SU-DHL-6 (cell line): ENCODE data around the gene KMT2D.

Source experiments
- H2AFZ ChIP-seq: fragments of 200-600 bp; sonication (generic); 2 replicates; pipeline ENCODE4 v1.6.1; 2014; ENCODE audit warnings: low read depth, mild to moderate bottlenecking, moderate library complexity, mixed read lengths, antibody characterized with exemption, low read length; ENCODE audit not compliant: severe bottlenecking
- H3F3A ChIP-seq: fragments of 200-600 bp; shearing (Covaris generic); 2 replicates; pipeline ENCODE4 v1.6.0; 2016; ENCODE audit warnings: antibody characterized with exemption, mild to moderate bottlenecking; ENCODE audit not compliant: insufficient read depth
- H3K27ac ChIP-seq: fragments of 200-600 bp; sonication (generic); 2 replicates; pipeline ENCODE4 v1.5.1; 2016; ENCODE audit warnings: low read depth, mild to moderate bottlenecking, low read length, moderate library complexity, mixed read lengths
- H3K27me3 ChIP-seq: fragments of 200-600 bp; sonication (generic), shearing (Covaris generic); 2 replicates; pipeline ENCODE4 v1.6.0; 2014; ENCODE audit warnings: mild to moderate bottlenecking, low read length
- H3K36me3 ChIP-seq: fragments of 200-600 bp; sonication (generic); 2 replicates; pipeline ENCODE4 v1.6.1; 2014; ENCODE audit warnings: mild to moderate bottlenecking, low read length, mixed read lengths
- H3K4me2 ChIP-seq: fragments of 300-600, 200-600 bp; shearing (Covaris generic), sonication (generic); 2 replicates; pipeline ENCODE4 v1.6.0; 2014; ENCODE audit warnings: low read length, low read depth, mild to moderate bottlenecking; ENCODE audit not compliant: poor library complexity, severe bottlenecking
- H3K4me3 ChIP-seq: fragments of 200-600 bp; sonication (generic); 2 replicates; pipeline ENCODE4 v1.5.1; 2014; ENCODE audit warnings: antibody characterized with exemption, low read length, mild to moderate bottlenecking, mixed read lengths; ENCODE audit not compliant: insufficient read depth, poor library complexity, severe bottlenecking
- H3K79me2 ChIP-seq: fragments of 200-600 bp; sonication (generic); 2 replicates; pipeline ENCODE4 v1.6.1; 2014; ENCODE audit warnings: mild to moderate bottlenecking, low read length, moderate library complexity; ENCODE audit not compliant: insufficient read depth
- H3K9ac ChIP-seq: fragments of 200-600 bp; sonication (generic); 2 replicates; pipeline ENCODE4 v1.7.0; 2014; ENCODE audit warnings: mild to moderate bottlenecking, low read length
- H3K9me2 ChIP-seq: fragments of 200-600 bp; sonication (generic); replicated peaks from 2 replicates; pipeline ENCODE4 v1.6.1; 2014; ENCODE audit warnings: low read length; ENCODE audit not compliant: insufficient read depth
- H3K9me3 ChIP-seq: fragments of 200-600 bp; sonication (generic); 2 replicates; pipeline ENCODE4 v1.6.1; 2014; ENCODE audit warnings: low read length, mixed read lengths; ENCODE audit not compliant: insufficient read depth
- H4K20me1 ChIP-seq: fragments of 200-600 bp; sonication (generic); 2 replicates; pipeline ENCODE4 v1.6.1; 2014; ENCODE audit warnings: low read depth, mild to moderate bottlenecking, antibody characterized with exemption, low read length, moderate library complexity, mixed read lengths
- CTCF ChIP-seq: fragments of 200-600 bp; sonication (generic); IDR thresholded peaks from one replicate; pipeline ENCODE4 v1.5.1; 2017; ENCODE audit warnings: antibody characterized with exemption, mild to moderate bottlenecking, low read length, moderate library complexity; ENCODE audit not compliant: insufficient read depth, poor library complexity, severe bottlenecking
- EZH2phosphoT487 ChIP-seq: fragments of 200-600 bp; sonication (generic), shearing (Covaris generic); conservative IDR thresholded peaks from 2 replicates; pipeline ENCODE4 v1.6.1; 2018; ENCODE audit warnings: mild to moderate bottlenecking, antibody characterized with exemption, low read length, moderate library complexity, mixed read lengths

Gene KMT2D

GRCh38 chr12:49015196-49015595 is 45.4 kb downstream of the KMT2D start:
- Histone ChIP-seq H3K4me3 (no peak overlapping the region), H3K27ac (no peak overlapping the region), H3K9me3 (no peaks in the 10 kb centered on the region), H3K79me2 (peaks cover 8% of the 10 kb centered on the region; the same call in 1 of the 2 replicates), H2AFZ (no peak overlapping the region), H3K9me2 (no peaks in the 10 kb centered on the region), H3F3A (peaks cover 11% of the 10 kb centered on the region), H3K4me2 (no peak overlapping the region), H4K20me1 (no peaks in the 10 kb centered on the region), H3K36me3 (no peaks in the 10 kb centered on the region), H3K27me3 (no peaks in the 10 kb centered on the region), H3K9ac (no peak overlapping the region)
- TF ChIP-seq EZH2phosphoT487 (no peak), CTCF (no peak)

GRCh38 chr12:49014547-49014946 is 46.0 kb downstream of the KMT2D start:
- Histone ChIP-seq H3K36me3 (no peaks in the 10 kb centered on the region), H3K27me3 (no peaks in the 10 kb centered on the region), H3K27ac (no peak overlapping the region), H3K9me2 (no peaks in the 10 kb centered on the region), H4K20me1 (no peaks in the 10 kb centered on the region), H2AFZ (no peak overlapping the region), H3K9ac (no peak overlapping the region), H3K4me2 (no peak overlapping the region), H3K4me3 (no peak overlapping the region), H3F3A (peaks cover 8% of the 10 kb centered on the region), H3K9me3 (no peaks in the 10 kb centered on the region), H3K79me2 (peaks cover 8% of the 10 kb centered on the region; the same call in 1 of the 2 replicates)
- TF ChIP-seq CTCF (no peak), EZH2phosphoT487 (no peak)

GRCh38 chr12:49013428-49013827 is 47.2 kb downstream of the KMT2D start:
- Histone ChIP-seq H2AFZ (no peak overlapping the region), H3F3A (no peaks in the 10 kb centered on the region; the same call in none of the 2 replicates), H3K79me2 (peaks cover 8% of the 10 kb centered on the region; the same call in 1 of the 2 replicates), H3K27me3 (no peaks in the 10 kb centered on the region), H3K9me3 (no peaks in the 10 kb centered on the region), H3K4me3 (no peak overlapping the region), H3K4me2 (no peak overlapping the region), H3K27ac (no peak overlapping the region), H3K9me2 (no peaks in the 10 kb centered on the region), H3K9ac (no peak overlapping the region), H4K20me1 (no peaks in the 10 kb centered on the region), H3K36me3 (no peaks in the 10 kb centered on the region)
- TF ChIP-seq CTCF (no peak), EZH2phosphoT487 (no peak)
